HG03565 (cell line): ENCODE measurements around the gene IGSF3.

Experiments used
- ATAC-seq: cut with Tn5 transposase; IDR thresholded peaks from one replicate; pipeline ENCODE4 v1.9.1; 2021; ENCODE audit warnings: mild to moderate bottlenecking, moderate library complexity; ENCODE audit not compliant: unreplicated experiment

The IGSF3 gene

DNA sequence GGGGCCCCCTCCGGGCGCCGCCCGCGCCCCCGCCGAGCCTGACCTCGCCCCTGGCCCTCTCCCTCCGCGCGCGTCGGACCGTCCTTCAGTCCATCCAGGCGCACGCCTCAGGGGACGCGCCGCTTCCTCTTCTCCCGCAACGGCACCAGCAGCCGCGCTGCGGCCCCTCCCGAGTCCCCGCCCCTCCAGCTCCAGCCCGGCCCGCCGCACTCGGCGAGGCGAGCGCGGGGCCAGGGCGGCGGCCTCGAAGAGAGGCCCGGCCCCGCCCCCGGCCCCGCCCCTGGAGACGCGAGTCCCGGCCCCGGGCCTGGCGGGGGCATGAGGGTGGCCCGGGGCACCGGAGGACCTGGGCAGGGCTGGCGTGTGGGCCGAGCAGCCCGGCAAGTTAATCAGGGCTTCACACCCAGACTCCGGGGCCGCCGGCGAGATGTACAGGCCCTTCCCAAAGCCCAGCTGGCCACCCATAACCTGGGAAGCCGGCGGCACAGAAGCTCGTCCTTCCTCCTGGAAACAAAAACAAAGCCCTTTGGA lies at the start of gene IGSF3:
Gene IGSF3, minus strand, starts transcription at position 159 of the 531 bp plus-strand sequence. CDS start 1,407 bp downstream, outside the sequence.
- ATAC-seq: no peak

DNA sequence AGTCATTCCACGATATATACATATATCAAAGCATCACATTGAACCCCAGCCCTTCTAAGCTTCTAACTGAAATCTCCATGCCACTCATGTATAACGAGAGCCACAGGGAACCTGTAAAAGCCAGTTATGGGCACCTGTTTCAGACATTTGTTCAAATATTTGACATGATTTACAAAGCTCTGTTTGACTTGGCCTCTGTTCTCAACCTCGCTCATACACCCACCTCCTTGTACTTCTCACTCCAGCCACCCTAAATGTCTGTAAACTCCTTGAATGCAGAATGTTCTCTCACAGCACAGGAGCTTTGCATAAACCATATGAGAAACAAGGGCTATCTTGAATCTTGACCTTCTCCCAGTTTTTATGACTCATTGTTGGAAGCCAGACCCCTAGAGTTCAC lies 49.8 kb upstream of the IGSF3 start:
- no peak for ATAC-seq

DNA sequence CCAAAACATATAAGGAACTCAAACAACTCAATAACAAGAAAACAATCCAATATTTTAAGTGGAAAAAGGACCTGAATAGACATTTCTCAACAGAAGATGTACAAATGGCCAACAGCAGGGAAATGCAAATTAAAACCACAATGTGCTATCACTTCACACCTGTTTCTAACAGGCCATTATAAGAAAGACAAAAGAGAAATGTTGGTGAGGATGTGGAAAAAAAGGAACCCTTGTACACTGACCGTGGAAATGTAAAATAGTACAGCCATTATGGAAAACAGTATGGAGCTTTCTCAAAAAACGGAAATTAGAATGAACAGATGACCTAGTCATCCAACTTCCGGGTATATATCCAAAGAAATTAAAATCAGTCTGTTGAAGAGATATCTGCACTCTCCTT lies 48.9 kb upstream of the IGSF3 start:
- ATAC-seq: no peak

DNA sequence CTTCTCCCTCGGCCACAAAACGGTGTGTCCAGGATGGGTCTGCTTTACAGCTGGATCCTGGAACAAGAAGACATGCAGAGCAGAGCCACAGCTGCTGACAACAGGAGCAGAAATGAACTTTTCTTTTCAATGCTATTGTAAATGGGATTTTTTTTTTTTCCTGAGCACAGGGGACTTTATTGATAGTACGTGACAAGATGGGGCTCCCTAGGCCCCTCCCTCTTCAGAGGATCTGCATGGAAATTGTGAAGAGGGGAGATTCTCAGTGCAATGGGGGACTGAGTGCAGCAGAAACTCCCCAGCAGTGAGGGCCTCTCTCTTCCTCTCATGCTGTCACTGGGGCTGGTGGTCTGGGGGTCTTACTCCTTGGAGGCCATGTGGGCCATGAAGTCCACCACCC lies 45.9 kb upstream of the IGSF3 start:
- no peak for ATAC-seq

DNA sequence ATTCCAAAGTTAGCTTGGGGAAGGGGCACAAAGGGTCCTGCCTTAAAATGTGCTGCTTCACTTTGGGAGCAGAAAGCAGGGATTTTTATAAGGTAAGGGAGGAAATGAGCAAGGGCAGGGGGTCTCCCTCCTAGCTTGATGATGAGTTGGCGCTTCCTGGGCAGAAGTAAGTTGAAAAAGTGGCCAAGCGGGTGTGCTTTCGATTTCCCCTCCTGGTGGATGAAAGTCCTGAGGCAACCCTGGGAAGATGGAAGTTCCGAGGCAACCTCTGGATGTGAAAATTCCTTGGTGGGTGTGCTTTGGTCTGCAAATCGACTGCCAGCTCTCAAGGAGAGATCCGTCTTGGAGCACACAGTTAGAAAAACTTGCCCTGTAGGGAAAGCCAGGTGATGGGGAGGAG lies 45.0 kb upstream of the IGSF3 start:
- ATAC-seq: no peak

DNA sequence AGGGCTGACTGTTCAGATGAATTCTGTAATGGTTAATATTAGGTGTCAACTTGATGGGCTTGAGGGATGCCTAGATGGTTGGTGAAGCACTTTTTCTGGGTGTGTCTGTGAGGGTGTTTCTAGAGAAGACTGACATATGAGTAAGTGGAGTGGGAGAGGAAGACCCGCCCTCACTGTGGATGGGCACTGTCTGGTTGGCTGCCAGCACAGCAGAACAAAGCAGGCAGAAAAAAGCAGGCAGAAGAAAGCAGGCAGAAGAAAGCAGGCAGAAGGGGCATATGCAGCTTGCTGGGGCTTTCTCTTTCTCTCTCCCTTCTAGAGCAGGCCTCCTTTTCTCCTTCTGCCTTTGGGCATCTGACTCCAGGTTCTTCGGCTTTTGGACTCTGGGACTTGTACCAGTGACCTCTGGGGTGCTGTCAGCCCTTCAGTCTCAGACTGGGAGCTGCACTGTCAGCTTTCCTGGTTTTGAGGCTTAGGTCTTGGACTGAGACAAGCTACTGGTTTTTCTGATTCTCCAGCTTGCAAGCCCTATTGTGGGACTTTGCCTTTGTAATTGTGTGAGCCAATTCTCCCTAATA lies 43.8 kb upstream of the IGSF3 start:
- ATAC-seq: no peak

DNA sequence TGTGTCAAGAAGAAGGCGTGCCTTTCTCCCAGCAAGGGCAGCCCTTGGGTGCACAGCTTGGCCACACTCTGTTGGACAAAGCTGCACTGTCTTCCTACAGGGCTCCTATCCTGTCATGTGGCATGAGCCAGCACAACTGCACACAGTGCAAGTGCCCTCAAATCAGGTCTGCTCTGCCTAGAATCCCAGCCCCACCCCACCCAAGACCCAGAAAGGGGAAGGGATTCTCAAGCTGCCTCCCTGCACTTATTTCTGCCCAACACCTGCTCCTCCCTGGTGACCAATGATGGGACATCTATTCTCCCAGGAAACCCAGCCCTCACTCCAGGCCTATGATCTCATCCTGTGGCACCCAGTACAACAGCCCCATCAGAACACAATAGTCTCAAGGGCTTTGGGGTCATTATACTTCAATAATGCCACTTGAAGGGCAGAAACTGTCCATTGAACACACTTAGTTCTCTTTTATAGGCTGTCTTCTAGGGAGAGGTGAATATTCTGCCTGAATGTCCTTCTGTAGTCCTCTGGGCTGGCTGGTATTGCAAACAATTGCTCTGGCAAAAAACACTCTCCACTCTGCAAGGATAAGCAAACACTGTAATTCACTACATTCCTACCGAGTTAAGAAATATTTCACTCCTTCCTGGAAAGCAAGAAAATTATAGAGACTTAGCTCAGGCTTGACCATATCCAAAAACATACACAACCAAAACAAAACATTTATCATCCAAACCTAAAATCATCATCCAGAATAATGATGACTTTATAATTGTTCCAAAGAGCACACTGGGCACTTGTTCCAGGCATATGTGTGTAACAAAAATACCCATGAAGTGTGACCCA lies 43.1 kb upstream of the IGSF3 start:
- no peak for ATAC-seq

DNA sequence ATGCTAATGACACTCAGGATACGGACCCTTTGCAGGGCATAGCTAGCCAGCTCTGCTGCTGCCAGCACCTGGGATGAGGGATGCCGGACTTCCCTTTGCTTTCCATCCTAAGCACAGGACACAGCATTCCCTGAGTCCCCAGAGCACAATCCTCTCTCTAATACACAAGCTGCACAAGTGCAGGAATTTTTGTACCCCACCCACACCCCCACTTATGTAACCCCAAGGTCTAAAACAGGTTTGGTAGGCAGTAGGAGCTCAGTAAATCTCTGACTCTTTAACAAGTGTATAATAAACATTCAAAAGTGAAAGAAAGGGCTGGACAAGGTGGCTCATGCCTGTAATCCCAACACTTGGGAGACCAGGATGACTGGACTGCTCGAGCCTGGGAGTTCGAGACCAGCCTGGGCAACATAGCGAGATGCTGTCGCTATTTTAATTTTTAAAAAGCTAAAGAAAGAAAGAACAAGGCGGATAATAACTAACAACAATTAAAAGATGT lies 42.2 kb upstream of the IGSF3 start:
- ATAC-seq: no peak

DNA sequence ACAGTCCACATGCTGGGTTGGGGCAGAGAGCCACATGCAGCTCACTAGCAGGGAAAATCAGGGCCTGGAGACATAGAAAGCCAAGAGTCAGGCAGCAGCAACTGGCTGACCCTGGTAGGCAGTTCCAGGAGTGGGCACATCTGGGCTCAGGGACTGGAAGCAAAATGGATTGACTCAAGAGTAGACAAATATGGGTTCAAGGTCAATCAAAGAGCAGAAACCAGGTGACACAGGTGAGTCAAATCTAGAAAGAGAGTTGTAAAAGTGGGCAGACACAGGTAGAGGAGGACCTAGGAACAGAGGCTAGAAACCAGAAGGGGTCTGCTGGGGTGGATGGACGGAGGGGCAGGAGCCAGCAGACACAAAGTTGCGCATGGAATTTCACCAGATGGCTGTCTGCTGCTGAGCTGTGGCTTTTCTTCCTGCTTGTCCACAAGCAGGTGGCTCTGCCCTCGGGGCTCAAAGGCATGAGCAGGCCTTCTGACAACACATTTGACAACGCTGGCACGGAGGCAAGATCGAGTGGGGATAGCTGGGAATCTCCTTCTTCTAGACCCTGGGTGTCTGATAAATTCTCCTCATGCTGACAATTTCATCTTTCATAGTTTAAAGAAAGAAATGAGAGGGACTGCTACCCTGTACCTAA lies 40.8 kb upstream of the IGSF3 start:
- ATAC-seq: no peak

DNA sequence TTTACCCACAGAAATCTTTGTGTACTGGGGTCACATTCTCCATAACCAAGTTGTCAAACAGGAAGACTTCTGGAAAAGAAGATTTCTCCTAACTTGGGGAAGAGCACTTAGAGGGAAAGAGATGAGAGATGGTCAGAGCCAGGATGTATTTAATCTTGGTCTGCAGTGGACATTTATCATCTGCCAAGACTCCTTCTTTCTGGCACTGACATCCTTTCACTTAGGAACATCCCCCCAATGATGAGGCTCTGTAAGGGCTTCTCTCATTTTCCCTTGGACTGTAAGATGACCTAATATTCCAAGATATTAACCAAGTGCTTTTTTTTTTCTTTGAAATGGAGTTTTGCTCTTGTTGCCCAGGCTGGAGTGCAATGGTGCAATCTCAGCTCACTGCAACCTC lies 39.3 kb upstream of the IGSF3 start:
- no peak for ATAC-seq

DNA sequence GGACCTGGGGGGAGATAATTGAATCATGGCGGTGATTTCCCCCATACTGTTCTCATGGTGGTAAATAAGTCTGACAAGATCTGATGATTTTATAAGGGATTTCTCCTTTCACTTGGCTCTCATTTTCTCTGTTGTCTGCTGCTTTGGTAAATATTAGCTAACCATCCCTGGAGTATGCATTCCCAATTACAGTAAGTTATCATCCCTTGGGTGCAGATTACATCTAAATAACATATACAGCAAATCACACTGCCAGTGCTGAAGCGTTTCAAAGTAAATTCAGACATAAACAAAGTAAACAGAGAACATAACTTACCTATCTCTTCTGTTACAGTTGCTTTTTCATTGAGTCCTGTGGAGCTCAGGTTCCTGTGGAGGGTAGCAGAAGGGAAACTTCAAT lies 38.6 kb upstream of the IGSF3 start:
- ATAC-seq: no peak

DNA sequence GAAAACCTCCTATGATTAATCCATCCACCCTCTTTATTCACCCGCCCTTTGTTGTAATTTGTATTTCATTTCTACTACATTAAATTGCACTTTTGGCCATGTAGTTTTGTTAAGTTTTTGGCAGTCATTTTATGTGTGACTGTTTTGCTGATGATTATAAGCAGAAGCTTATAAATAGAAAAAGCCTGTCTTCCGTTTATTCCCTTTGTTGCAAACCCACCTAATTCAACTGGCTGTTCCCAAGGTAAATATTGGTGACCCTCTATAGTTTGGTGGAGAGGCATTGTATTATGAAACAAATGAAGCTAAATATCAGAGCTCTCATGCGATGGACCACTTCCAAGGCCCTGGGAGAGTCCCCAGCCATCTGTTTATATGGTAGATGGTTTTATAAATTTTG lies 36.7 kb upstream of the IGSF3 start:
- no peak for ATAC-seq

DNA sequence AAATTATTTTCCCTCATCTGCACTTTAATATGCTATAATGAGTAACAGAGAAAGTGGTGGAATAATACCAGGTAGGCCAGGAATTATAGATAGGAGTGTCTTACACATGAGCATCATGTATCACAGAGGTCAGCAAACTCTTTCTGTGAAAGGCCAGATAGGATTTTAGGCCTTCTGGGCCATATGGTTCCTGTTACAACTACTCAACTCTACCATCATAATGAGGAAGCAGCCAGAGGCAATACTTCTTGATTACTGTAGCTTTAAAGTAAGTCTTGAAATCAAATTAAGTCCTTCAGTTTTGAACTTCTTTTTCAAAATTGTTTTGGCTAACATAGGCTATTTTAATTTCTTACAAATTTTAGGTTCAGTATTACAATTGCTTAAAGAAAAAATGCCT lies 32.1 kb upstream of the IGSF3 start:
- no peak for ATAC-seq

DNA sequence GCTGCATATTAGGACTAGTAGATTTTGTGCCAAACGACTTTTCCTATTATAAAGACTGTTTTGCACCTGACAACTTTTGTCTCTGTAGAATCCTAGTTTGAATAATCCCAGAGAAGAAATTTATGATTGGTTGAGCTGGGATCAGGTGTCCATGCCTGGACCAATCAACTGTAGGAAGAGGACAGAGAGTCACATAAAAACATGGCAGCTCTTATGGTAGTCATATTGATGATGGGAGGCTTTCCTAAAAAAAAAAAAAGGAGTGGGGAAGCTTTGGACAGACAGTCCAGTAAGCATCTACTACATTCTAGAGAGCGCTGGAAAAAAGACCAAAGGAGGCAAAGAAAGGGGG lies 30.7 kb upstream of the IGSF3 start:
- ATAC-seq: no peak

DNA sequence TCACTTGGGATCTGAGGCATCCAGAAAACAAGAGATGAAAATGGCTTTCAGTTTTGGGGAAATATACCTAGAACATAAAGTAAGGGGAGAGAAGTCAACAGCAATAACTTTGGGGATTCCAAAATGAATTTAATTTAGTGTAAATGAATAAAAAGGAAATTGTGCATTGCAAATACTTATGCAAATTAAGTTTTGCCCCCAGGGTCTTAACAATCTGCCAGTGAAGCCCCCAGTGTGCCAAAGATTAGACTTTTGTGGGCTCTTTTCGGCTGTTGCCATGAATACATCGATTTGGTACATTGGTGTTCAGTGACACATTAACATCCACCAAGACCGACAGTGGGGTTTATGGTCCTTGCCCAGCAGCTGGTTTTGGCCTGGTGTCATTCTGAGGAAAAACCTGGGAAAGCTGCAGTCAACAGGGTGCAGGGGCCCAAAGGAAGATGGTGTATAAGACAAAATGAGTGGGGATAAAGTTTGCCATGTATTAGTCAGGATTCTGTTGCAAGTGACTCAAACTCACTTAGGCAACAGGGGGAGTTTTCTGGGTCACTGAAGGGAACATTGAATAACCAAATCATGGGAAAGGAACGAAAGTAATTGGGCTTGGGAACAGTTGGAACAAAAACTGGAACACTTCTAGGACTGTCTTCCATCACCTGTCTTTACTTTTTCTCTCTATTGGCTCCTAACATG lies 30.2 kb upstream of the IGSF3 start:
- no peak for ATAC-seq

DNA sequence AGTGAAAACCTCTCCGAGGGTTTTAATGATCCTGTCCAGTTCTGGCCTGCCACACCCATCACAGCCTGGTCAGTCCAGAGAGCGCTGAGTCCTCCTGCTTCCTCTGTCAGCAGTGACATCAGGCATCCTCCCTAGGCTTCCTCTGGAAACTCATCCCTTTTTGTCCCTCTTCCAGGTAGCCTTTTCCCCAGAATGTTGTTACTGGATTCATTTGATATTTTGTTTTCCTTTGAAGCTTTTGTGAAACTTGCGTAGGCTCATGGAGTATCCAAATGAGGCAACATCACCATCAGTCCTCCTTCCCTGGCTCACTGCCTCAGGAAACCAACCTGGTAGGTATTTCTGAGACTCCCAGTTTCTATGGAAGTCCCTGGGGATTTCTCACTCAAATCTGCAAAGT lies 27.0 kb upstream of the IGSF3 start:
- ATAC-seq: no peak

DNA sequence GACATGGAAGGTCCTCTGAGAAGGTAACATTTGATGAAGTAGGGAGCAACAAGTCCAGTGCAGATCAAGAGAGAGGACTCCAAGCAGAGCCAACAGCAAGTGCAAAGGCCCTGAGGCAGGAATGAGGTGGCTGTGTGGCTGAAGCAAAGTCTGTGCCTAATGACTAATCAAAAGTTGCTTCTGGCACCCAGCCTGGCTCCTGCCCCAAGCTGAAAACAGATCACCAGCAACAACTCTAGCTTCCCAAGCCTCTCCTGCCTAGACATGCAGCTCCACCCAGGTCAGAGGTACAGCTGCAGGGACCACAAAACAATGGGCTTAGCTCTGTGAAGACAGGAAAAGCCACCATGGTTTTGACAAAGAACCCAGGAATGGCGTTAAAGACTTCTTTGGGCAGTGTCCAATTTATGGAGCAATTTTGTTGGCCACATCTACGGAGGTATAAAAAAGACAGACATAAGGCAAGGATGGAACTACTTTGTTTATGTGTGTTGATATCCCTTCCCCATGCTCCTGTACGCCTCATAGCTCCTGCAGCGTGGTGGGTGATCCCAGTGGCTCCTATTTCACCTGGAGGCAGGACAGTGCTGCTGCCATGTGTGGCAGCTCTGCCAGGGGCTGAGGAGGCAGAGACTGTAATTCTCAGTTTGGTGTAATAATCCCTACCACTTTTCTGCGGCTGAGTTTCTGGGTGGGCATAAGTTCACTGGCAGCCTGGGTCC lies 26.4 kb upstream of the IGSF3 start:
- ATAC-seq: no peak

DNA sequence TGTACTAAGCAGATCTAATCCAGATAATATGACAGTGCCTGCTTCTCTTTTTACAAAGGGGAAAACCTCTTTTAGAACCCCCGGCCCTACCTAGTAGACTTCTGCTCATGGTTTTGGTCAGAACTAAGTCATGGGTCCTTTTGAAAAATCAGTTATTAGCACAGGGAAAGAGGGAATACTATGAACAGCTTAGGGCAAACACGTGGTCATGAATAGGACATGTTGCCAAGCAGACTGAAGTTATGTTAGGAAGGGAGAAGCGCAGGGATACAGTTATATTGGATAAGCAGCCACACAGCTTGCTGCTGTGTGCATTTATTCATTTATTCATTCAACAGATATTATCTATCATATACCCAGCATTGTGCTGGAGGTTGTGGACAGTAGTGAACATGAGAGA lies 25.3 kb upstream of the IGSF3 start:
- ATAC-seq: no peak

DNA sequence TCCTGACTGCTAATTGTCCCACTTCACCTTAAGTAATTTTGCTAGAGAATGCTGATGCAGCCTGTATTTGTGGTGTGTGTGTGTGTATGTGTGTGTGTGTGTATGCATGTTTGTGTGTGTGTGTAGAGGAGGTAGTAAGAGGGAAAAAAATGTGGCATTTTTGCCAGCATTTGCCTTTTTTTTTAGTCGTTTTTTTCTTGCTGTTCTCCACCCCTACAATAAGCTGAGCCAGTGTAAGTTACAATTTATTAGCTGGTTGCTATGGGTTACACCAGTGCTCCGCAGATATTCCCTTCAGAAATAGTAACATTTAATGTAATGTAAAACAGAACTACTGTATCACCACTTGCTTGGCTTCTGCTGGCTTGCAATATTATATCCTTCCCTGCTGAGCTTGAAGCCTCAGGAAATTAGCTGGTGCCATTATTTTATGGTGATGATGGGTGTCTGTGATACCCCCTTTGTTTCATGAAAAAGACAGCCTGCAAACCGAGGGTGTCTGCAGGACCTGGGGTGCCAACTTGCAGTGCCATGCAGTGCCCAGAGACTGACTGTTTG lies 23.4 kb upstream of the IGSF3 start:
- ATAC-seq: no peak

DNA sequence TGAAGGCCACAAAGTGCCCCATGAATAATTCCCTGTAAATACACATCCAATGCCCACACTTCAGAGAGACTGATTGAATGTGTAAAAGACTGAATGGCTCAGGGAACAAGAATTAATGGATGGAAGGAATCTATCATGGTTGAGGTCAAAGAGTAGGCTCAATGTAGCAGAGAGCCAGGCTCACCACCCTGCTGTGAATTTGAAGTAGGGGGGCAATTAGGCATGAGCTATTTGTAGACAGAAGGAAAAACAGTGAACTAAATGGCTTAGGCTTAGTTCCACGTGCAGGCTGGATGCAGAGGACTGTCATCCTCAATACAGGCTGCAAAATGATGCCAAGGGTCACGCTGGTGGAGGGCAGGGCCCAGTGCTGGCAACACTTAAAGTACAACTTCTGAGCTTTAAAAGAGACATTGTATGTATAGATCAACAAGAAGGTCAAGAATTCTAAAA lies 22.9 kb upstream of the IGSF3 start:
- no peak for ATAC-seq
